ENCODE measurements around the gene SPEG. TPM values are rescaled to one million over a fixed set of nuclear protein-coding genes. Genes with fewer than 3 reads are reported as not detected.
"Not testable (repeated sequence)": the region's sequence is repeated elsewhere in the genome, so short reads cannot be mapped to it uniquely, and the experiment has no call there.

SPEG gene
- total RNA-seq, 3 donors from 2014 or later, result 0.32 to 36.6 (median 21.0) TPM

- H3K4me3 ChIP-seq, result no peak overlapping the region
- DNase-seq (ENCODE audit: low spot score in 2 of 2), result no peak
- TF ChIP-seq POLR2AphosphoS5 (IDR thresholded peaks at IDR 0.05), result no peak
- TF ChIP-seq POLR2A (IDR thresholded peaks at IDR 0.05), result no peak
- TF ChIP-seq, protein P1, sequence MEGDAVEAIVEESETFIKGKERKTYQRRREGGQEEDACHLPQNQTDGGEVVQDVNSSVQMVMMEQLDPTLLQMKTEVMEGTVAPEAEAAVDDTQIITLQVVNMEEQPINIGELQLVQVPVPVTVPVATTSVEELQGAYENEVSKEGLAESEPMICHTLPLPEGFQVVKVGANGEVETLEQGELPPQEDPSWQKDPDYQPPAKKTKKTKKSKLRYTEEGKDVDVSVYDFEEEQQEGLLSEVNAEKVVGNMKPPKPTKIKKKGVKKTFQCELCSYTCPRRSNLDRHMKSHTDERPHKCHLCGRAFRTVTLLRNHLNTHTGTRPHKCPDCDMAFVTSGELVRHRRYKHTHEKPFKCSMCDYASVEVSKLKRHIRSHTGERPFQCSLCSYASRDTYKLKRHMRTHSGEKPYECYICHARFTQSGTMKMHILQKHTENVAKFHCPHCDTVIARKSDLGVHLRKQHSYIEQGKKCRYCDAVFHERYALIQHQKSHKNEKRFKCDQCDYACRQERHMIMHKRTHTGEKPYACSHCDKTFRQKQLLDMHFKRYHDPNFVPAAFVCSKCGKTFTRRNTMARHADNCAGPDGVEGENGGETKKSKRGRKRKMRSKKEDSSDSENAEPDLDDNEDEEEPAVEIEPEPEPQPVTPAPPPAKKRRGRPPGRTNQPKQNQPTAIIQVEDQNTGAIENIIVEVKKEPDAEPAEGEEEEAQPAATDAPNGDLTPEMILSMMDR (IDR thresholded peaks at IDR 0.05), result no peak
- H3K9me3 ChIP-seq, result no peaks in the 10 kb centered on the region
- no peaks in the 10 kb centered on the region for H3K27me3 ChIP-seq
- peaks cover 0 to 5% of the 10 kb centered on the region in 2 donors for H3K4me1 ChIP-seq
- H3K36me3 ChIP-seq, result no peaks in the 10 kb centered on the region
- intact Hi-C loops (cut with DNase I; ENCODE audit: low total_unique reads), result loop anchor here (10.0 kb wide), 1 partner anchor 120 kb away; no protein-coding TSS in a partner anchor
- peak overlapping the region in 1 of 2 donors; percentile 32 for H3K27ac ChIP-seq
These were observed 30.2 kb upstream of the SPEG start for GRCh38 chr2:219404291-219404910.

- no peak for TF ChIP-seq POLR2A (IDR thresholded peaks at IDR 0.05)
- no peak for TF ChIP-seq POLR2AphosphoS5 (IDR thresholded peaks at IDR 0.05)
- Histone ChIP-seq H3K27me3 (no peaks in the 10 kb centered on the region), H3K4me1 (peaks cover 0 to 5% of the 10 kb centered on the region in 2 donors), H3K4me3 (no peak overlapping the region), H3K27ac (peak overlapping the region in 1 of 2 donors; percentile 32), H3K36me3 (no peaks in the 10 kb centered on the region), H3K9me3 (no peaks in the 10 kb centered on the region)
- intact Hi-C loops (cut with DNase I; ENCODE audit: low total_unique reads), result loop anchor here (10.0 kb wide), 1 partner anchor 120 kb away; no protein-coding TSS in a partner anchor
- DNase-seq (ENCODE audit: low spot score in 2 of 2), result no peak
These were observed 29.7 kb upstream of the SPEG start for GRCh38 chr2:219404954-219405353.

- intact Hi-C loops (cut with DNase I; ENCODE audit: low total_unique reads), result loop anchor here (10.0 kb wide), 1 partner anchor 119 kb away; no protein-coding TSS in a partner anchor
- Histone ChIP-seq H3K9me3 (no peaks in the 10 kb centered on the region), H3K36me3 (no peaks in the 10 kb centered on the region), H3K4me3 (no peak overlapping the region), H3K27me3 (no peaks in the 10 kb centered on the region), H3K27ac (peak overlapping the region in 1 of 2 donors; percentile 32), H3K4me1 (peaks cover 0 to 5% of the 10 kb centered on the region in 2 donors)
- no peak for DNase-seq (ENCODE audit: low spot score in 2 of 2)
- TF ChIP-seq, protein P1 (IDR thresholded peaks at IDR 0.05), result no peak
These were observed 29.2 kb upstream of the SPEG start for GRCh38 chr2:219405451-219405850.

- H3K36me3 ChIP-seq, result no peaks in the 10 kb centered on the region
- H3K27me3 ChIP-seq, result no peaks in the 10 kb centered on the region
- intact Hi-C loops (cut with DNase I; ENCODE audit: low total_unique reads), result loop anchor here (10.0 kb wide), 1 partner anchor 119 kb away; no protein-coding TSS in a partner anchor
- no peak overlapping the region for H3K4me3 ChIP-seq
- no peaks in the 10 kb centered on the region for H3K9me3 ChIP-seq
- no peak for TF ChIP-seq POLR2AphosphoS5 (IDR thresholded peaks at IDR 0.05)
- TF ChIP-seq POLR2A (IDR thresholded peaks at IDR 0.05), result no peak
- TF ChIP-seq, protein P1 (IDR thresholded peaks at IDR 0.05), result no peak
- H3K4me1 ChIP-seq, result peaks cover 0 to 5% of the 10 kb centered on the region in 2 donors
- H3K27ac ChIP-seq, result no peak overlapping the region
- DNase-seq (ENCODE audit: low spot score in 2 of 2), result no peak
These were observed 28.4 kb upstream of the SPEG start for GRCh38 chr2:219405958-219406860.

GRCh38 chr2:219406861-219407230 is 27.8 kb upstream of the SPEG start:
- TF ChIP-seq, protein P1 (IDR thresholded peaks at IDR 0.05), result no peak
- no peak for TF ChIP-seq POLR2AphosphoS5 (IDR thresholded peaks at IDR 0.05)
- no peak for TF ChIP-seq POLR2A (IDR thresholded peaks at IDR 0.05)
- H3K4me1 ChIP-seq, result peaks cover 0 to 5% of the 10 kb centered on the region in 2 donors
- H3K9me3 ChIP-seq, result no peaks in the 10 kb centered on the region
- intact Hi-C loops (cut with DNase I; ENCODE audit: low total_unique reads), result loop anchor here (10.0 kb wide), 1 partner anchor 118 kb away; no protein-coding TSS in a partner anchor
- H3K4me3 ChIP-seq, result no peak overlapping the region
- H3K36me3 ChIP-seq, result no peaks in the 10 kb centered on the region
- no peak for DNase-seq (ENCODE audit: low spot score in 2 of 2)
- H3K27ac ChIP-seq, result no peak overlapping the region
- H3K27me3 ChIP-seq, result no peaks in the 10 kb centered on the region

DNA sequence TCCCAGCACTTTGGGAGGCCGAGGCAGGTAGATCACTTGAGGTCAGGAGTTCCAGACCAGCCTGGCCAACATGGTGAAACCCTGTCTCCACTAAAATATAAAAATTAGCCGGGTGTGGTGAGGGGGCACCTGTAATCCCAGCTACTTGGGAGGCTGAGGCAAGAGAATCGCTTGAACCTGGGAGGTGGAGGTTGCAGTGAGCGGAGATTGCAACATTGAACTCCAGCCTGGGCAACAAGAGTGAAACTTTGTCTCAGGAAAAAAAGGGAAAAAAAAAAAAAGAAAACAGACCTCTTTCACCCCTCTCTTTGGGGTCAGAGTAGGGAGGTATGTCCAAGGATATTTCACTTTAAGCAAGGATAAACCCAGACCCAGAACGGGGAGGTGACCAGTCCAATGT is 27.3 kb upstream of the SPEG start:
- H3K27ac ChIP-seq; H3K4me3 ChIP-seq; H3K4me1 ChIP-seq; H3K36me3 ChIP-seq; H3K9me3 ChIP-seq; H3K27me3 ChIP-seq; DNase-seq (ENCODE audit: low spot score in 2 of 2): not testable (repeated sequence)
- intact Hi-C loops (cut with DNase I; ENCODE audit: low total_unique reads), result loop anchor here (10.0 kb wide), 1 partner anchor 117 kb away; no protein-coding TSS in a partner anchor
